KOPT-K1 (cell line): ENCODE results near the gene LEAP2.

ENCODE experiments used
- H3K27ac ChIP-seq: fragments of 200-600 bp; sonication (generic); 2 replicates; pipeline ENCODE4 v1.5.1; 2016; ENCODE audit warnings: antibody characterized with exemption, mild to moderate bottlenecking, low read depth, low read length; ENCODE audit not compliant: poor library complexity, severe bottlenecking
- H3K36me3 ChIP-seq: fragments of 200-600 bp; sonication (generic); 2 replicates; pipeline ENCODE4 v1.5.1; 2017; ENCODE audit warnings: antibody characterized with exemption, mild to moderate bottlenecking, low read length, moderate library complexity; ENCODE audit not compliant: insufficient read depth
- H3K9me3 ChIP-seq: fragments of 200-600 bp; sonication (generic); 2 replicates; pipeline ENCODE4 v1.5.1; 2017; ENCODE audit warnings: antibody characterized with exemption, low read length, mild to moderate bottlenecking; ENCODE audit not compliant: insufficient read depth, poor library complexity, severe bottlenecking

Gene LEAP2

DNA sequence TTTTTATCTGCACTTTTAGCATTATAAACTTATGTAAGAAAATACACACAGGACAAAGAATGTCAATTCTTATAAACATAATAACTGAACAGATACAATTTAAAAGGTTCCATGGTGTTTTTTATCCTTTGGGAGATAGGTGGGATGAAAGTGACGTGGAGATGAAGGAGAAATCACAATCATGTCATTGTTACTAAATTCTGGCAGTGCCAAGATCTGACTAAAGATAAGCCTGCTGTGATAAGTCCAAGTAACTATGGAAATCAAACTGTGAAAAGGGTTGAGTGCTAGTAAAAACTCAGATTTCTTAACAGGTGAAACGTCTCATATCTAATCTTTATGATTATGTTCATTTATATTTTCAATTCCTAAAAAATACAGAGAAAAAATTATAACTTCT, 11.1 kb downstream of the LEAP2 start:
- Histone ChIP-seq H3K9me3 (no peaks in the 10 kb centered on the region), H3K36me3 (peaks cover 99% of the 10 kb centered on the region), H3K27ac (no peak overlapping the region)

DNA sequence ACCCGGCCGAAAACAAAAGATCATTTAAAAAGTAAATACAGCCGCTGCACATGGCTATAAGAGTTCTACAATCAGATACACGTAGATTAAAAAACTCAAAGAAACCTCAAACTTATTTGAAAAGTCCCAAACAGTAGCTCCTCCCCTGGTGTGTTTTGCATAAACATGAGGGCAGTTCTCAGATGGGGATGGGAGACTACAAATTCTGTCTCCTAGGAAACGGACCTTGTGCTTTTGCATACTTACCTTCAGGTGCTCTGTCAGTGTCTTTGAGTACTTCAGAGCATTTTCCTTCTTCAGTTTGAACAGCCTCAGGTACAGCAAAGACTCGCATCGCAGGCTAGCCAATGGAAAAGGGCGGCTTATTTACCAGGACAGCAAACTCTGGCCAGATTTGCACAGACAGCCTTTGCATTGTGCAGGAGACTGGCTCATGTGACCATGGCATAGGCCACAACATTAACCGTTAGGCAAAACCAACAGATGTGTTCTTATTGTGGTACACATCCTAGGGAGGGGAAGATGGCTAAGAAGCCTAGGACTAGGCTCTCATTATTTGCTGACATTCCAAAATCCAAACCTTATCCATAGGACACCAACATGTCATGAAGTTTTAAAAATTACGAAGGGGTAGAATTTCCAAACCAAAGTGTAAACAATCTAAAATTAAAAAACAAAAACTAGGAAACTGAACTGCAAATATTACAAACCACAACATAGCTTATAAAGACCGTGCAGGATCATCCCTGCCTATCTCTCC, 12.8 kb downstream of the LEAP2 start:
- Histone ChIP-seq H3K27ac (no peak overlapping the region), H3K9me3 (no peaks in the 10 kb centered on the region), H3K36me3 (peaks cover 97% of the 10 kb centered on the region)

GRCh38 chr5:132887283-132887682, 13.8 kb downstream of the LEAP2 start:
- Histone ChIP-seq H3K9me3 (no peaks in the 10 kb centered on the region), H3K27ac (no peak overlapping the region), H3K36me3 (peaks cover 97% of the 10 kb centered on the region)

- Histone ChIP-seq H3K9me3 (no peaks in the 10 kb centered on the region), H3K27ac (no peak overlapping the region), H3K36me3 (peaks cover 96% of the 10 kb centered on the region)
These were observed 16.0 kb downstream of the LEAP2 start for GRCh38 chr5:132889501-132889900.

- Histone ChIP-seq H3K27ac (no peak overlapping the region), H3K9me3 (no peaks in the 10 kb centered on the region), H3K36me3 (peaks cover 96% of the 10 kb centered on the region)
These were observed 17.3 kb downstream of the LEAP2 start for GRCh38 chr5:132890817-132891216.

DNA sequence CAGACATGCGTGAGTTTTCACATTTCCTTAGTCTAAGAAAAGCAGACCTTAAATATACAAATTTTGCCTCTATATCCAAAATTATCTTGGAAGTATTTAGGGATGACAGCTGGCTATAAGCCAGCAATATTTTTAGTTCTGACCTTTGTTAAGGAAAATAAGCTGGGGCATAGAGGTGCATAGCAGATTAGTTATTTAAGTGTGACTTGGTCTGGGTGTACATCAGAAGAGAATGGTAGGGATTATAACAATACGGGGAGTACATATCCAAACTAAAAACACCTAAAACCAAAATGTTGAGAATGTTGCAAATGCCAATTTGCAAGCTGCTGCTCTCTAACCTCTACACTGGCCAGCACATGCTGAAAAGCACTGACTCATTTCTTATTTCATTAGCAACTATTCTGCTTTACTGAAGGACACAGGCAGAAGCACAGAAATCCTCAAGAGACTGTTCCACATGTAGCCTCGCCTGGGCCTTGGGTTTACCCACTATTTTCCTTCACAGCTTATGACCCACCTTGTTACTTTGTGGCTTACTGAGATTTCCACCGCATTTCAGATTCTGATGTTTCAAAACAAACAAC, 22.3 kb downstream of the LEAP2 start:
- Histone ChIP-seq H3K27ac (no peak overlapping the region), H3K36me3 (peaks cover 91% of the 10 kb centered on the region), H3K9me3 (no peaks in the 10 kb centered on the region)

DNA sequence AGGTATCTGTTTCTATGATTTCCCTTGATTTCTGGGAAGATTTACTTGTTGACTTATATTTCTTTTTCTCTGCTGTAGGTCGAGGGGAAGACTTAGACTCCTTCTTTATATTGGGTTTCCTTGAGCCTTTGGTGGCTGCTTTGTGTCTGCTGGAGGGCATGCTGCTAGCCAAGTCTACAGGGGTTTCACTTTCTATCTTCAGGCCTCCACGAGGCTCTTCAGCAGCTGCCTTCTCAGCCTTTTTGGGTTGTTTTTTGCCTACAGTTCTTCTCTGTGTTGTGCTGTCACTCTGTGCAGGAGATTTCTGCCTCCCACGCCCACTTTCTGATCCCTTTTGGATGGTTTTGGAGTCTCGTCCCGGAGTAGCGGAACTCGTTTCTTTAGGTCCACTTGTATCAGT, 23.2 kb downstream of the LEAP2 start:
- Histone ChIP-seq H3K36me3 (peaks cover 92% of the 10 kb centered on the region), H3K27ac (peak overlapping the region; percentile 33), H3K9me3 (no peaks in the 10 kb centered on the region)

- Histone ChIP-seq H3K27ac (no peak overlapping the region), H3K9me3 (no peaks in the 10 kb centered on the region), H3K36me3 (peaks cover 86% of the 10 kb centered on the region)
These were observed 24.6 kb downstream of the LEAP2 start for GRCh38 chr5:132898094-132898493.

- peaks cover 69% of the 10 kb centered on the region for H3K36me3 ChIP-seq
- H3K9me3 ChIP-seq: no peaks in the 10 kb centered on the region
- H3K27ac ChIP-seq: no peak overlapping the region
These were observed 27.6 kb downstream of the LEAP2 start for GRCh38 chr5:132901036-132901435.

- Histone ChIP-seq H3K27ac (no peak overlapping the region), H3K9me3 (no peaks in the 10 kb centered on the region), H3K36me3 (peaks cover 62% of the 10 kb centered on the region)
These were observed 28.3 kb downstream of the LEAP2 start for GRCh38 chr5:132901730-132902129.

DNA sequence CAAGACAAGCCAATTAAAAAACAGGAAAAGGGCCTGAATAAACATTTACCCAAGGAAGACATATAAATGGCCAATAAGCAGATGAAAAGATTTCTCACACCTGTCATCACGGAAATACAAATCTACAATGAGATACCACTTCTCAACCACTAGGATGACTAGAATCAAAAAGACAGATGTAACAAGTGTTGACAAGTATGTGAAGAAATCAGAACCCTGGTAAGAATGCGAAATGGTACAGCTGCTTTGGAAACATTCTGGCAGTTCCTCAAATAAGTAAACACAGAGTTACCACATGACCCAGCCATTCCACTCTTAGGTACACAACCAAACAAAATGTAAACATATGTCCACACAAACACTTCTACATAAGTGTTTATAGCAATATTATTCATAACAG, 32.5 kb downstream of the LEAP2 start:
- Histone ChIP-seq H3K27ac (no peak overlapping the region), H3K36me3 (peaks cover 53% of the 10 kb centered on the region), H3K9me3 (no peaks in the 10 kb centered on the region)

DNA sequence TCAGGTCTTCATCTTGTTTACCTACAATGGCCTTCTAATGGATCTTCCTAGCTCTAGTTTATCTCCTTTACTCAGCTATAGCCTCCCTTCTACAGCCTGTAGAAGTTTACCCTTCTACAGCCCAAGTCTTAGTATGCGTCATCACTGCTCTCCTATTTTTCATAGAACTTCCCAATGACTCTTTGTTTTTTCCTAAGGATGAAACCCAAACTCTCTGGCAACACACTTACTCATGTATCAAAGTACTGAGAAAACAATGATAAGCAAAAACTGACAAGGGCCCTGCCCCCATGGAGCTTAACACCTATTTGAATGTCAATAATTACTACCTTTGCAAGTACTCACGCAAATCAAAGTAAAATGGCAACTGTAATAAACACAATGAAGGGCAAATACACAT, 33.7 kb downstream of the LEAP2 start:
- H3K27ac ChIP-seq: no peak overlapping the region
- no peaks in the 10 kb centered on the region for H3K9me3 ChIP-seq
- H3K36me3 ChIP-seq: peaks cover 55% of the 10 kb centered on the region

- Histone ChIP-seq H3K9me3 (no peaks in the 10 kb centered on the region), H3K27ac (no peak overlapping the region), H3K36me3 (peaks cover 57% of the 10 kb centered on the region)
These were observed 36.2 kb downstream of the LEAP2 start for GRCh38 chr5:132909702-132910101.

GRCh38 chr5:132915681-132916080, 42.2 kb downstream of the LEAP2 start:
- H3K27ac ChIP-seq: no peak overlapping the region
- peaks cover 77% of the 10 kb centered on the region for H3K36me3 ChIP-seq
- no peaks in the 10 kb centered on the region for H3K9me3 ChIP-seq

GRCh38 chr5:132916086-132916485, 42.6 kb downstream of the LEAP2 start:
- peaks cover 77% of the 10 kb centered on the region for H3K36me3 ChIP-seq
- H3K27ac ChIP-seq: no peak overlapping the region
- H3K9me3 ChIP-seq: no peaks in the 10 kb centered on the region
